ENCODE results near the gene ANK2. TPM values are rescaled to one million over a fixed set of nuclear protein-coding genes. Genes with fewer than 3 reads are reported as not detected.

Gene ANK2
- total and polyA plus RNA-seq, 2 of the 13 experiments (the other 11 are each of a cell fraction or from before 2014, with no cell fraction given), result 2.7 to 15.1 TPM

- no peak for TF ChIP-seq ZNF503 (CRISPR knock-in tag; IDR thresholded peaks at IDR 0.05)
- no peak for TF ChIP-seq FOXO1 (CRISPR knock-in tag; IDR thresholded peaks at IDR 0.05)
- no peak for TF ChIP-seq ZNF547 (CRISPR knock-in tag; IDR thresholded peaks at IDR 0.05)
- no peak for TF ChIP-seq ZNF737 (CRISPR knock-in tag; IDR thresholded peaks at IDR 0.05; ENCODE audit: borderline replicate concordance)
- TF ChIP-seq EED (CRISPR knock-in tag; IDR thresholded peaks at IDR 0.05), result no peak
- TF ChIP-seq ZNF441 (CRISPR knock-in tag; IDR thresholded peaks at IDR 0.05; ENCODE audit: borderline replicate concordance), result no peak
- TF ChIP-seq CBX2 (IDR thresholded peaks at IDR 0.05; ENCODE audit: low read depth, low read length), result no peak
- TF ChIP-seq CBX2 (CRISPR knock-in tag; IDR thresholded peaks at IDR 0.05; ENCODE audit: low read depth), result no peak
- TF ChIP-seq EHMT2 (IDR thresholded peaks at IDR 0.05; ENCODE audit: borderline replicate concordance, low read depth, low read length), result no peak
- no peak for TF ChIP-seq ZBTB33 (CRISPR knock-in tag; IDR thresholded peaks at IDR 0.05)
- TF ChIP-seq ZNF781 (CRISPR knock-in tag; IDR thresholded peaks at IDR 0.05; ENCODE audit: borderline replicate concordance, not compliant biosample characterization), result no peak
- no peak for TF ChIP-seq STAT6 (CRISPR knock-in tag; IDR thresholded peaks at IDR 0.05; ENCODE audit: borderline replicate concordance)
Measured at GRCh38 chr4:113260688-113261087, 211.2 kb downstream of the ANK2 start (continued).
